Measurements from ENCODE around the gene DNM1L. TPM values are rescaled to one million over a fixed set of nuclear protein-coding genes. Genes with fewer than 3 reads are reported as not detected.

DNM1L gene
- total RNA-seq, 1 experiment from 2014 or later, result 79.4 TPM

- Histone ChIP-seq H3K36me3 (peaks cover 12% of the 10 kb centered on the region), H3K4me3 (peak overlapping the region; percentile 98), H3K27me3 (no peaks in the 10 kb centered on the region), H3K27ac (no peak overlapping the region), H3K9me3 (replicated peaks) (no peaks in the 10 kb centered on the region), H3K4me1 (peaks cover 5% of the 10 kb centered on the region; the same call in 1 of the 2 replicates)
- DNase-seq, result no peak
Observed at GRCh38 chr12:32756476-32757066, 77.5 kb downstream of the DNM1L start.

GRCh38 chr12:32757157-32757556, 78.1 kb downstream of the DNM1L start:
- H3K4me3 ChIP-seq, result no peak overlapping the region
- H3K9me3 ChIP-seq (replicated peaks), result no peaks in the 10 kb centered on the region
- H3K36me3 ChIP-seq, result peaks cover 10% of the 10 kb centered on the region
- no peak for DNase-seq
- no peak overlapping the region for H3K27ac ChIP-seq
- peaks cover 5% of the 10 kb centered on the region; the same call in 1 of the 2 replicates for H3K4me1 ChIP-seq
- no peaks in the 10 kb centered on the region for H3K27me3 ChIP-seq

GRCh38 chr12:32761716-32762115, 82.6 kb downstream of the DNM1L start:
- H3K36me3 ChIP-seq, result no peaks in the 10 kb centered on the region
- H3K27ac ChIP-seq, result no peak overlapping the region
- H3K27me3 ChIP-seq, result no peaks in the 10 kb centered on the region
- H3K4me1 ChIP-seq, result no peaks in the 10 kb centered on the region
- no peak overlapping the region for H3K4me3 ChIP-seq
- no peak for DNase-seq
- no peaks in the 10 kb centered on the region for H3K9me3 ChIP-seq (replicated peaks)

GRCh38 chr12:32765906-32766305, 86.8 kb downstream of the DNM1L start:
- Histone ChIP-seq H3K27ac (no peak overlapping the region), H3K36me3 (no peaks in the 10 kb centered on the region), H3K27me3 (no peaks in the 10 kb centered on the region), H3K4me1 (no peaks in the 10 kb centered on the region), H3K9me3 (replicated peaks) (no peaks in the 10 kb centered on the region), H3K4me3 (no peak overlapping the region)
- peak in 1 of 2 experiments; percentile 29 for DNase-seq

GRCh38 chr12:32768518-32768917, 89.4 kb downstream of the DNM1L start:
- H3K27me3 ChIP-seq, result peaks cover 3% of the 10 kb centered on the region; the same call in 1 of the 2 replicates
- no peaks in the 10 kb centered on the region for H3K36me3 ChIP-seq
- DNase-seq, result no peak
- H3K27ac ChIP-seq, result no peak overlapping the region
- no peaks in the 10 kb centered on the region for H3K4me1 ChIP-seq
- H3K4me3 ChIP-seq, result no peak overlapping the region
- no peaks in the 10 kb centered on the region for H3K9me3 ChIP-seq (replicated peaks)

- Histone ChIP-seq H3K27ac (no peak overlapping the region), H3K4me1 (no peaks in the 10 kb centered on the region), H3K27me3 (peaks cover 3% of the 10 kb centered on the region; the same call in 1 of the 2 replicates), H3K9me3 (replicated peaks) (no peaks in the 10 kb centered on the region), H3K36me3 (no peaks in the 10 kb centered on the region), H3K4me3 (no peak overlapping the region)
- no peak for DNase-seq
Observed at GRCh38 chr12:32770141-32770540, 91.0 kb downstream of the DNM1L start.

- Histone ChIP-seq H3K4me3 (no peak overlapping the region), H3K36me3 (no peaks in the 10 kb centered on the region)
Observed at GRCh38 chr12:32773691-32774090, 94.6 kb downstream of the DNM1L start.

GRCh38 chr12:32776258-32776657, 97.2 kb downstream of the DNM1L start:
- H3K4me1 ChIP-seq, result no peaks in the 10 kb centered on the region
- H3K27me3 ChIP-seq, result peaks cover 9% of the 10 kb centered on the region
- no peak for DNase-seq
- H3K4me3 ChIP-seq, result no peak overlapping the region
- H3K27ac ChIP-seq, result no peak overlapping the region
- no peaks in the 10 kb centered on the region for H3K9me3 ChIP-seq (replicated peaks)
- H3K36me3 ChIP-seq, result no peaks in the 10 kb centered on the region

More at GRCh38 chr12:32773691-32774090, 94.6 kb downstream of the DNM1L start:
- no peaks in the 10 kb centered on the region for H3K4me1 ChIP-seq
- no peak for DNase-seq
- no peaks in the 10 kb centered on the region for H3K9me3 ChIP-seq (replicated peaks)
- no peak overlapping the region for H3K27ac ChIP-seq
- H3K27me3 ChIP-seq, result peaks cover 6% of the 10 kb centered on the region

- H3K27me3 ChIP-seq, result peaks cover 10% of the 10 kb centered on the region
- no peaks in the 10 kb centered on the region for H3K4me1 ChIP-seq
- DNase-seq, result no peak
- no peaks in the 10 kb centered on the region for H3K9me3 ChIP-seq (replicated peaks)
- no peak overlapping the region for H3K4me3 ChIP-seq
- no peak overlapping the region for H3K27ac ChIP-seq
- H3K36me3 ChIP-seq, result no peaks in the 10 kb centered on the region
Observed at GRCh38 chr12:32777159-32777558, 98.1 kb downstream of the DNM1L start.

GRCh38 chr12:32777691-32778175, 98.6 kb downstream of the DNM1L start:
- DNase-seq, result no peak
- Histone ChIP-seq H3K27me3 (peaks cover 10% of the 10 kb centered on the region; the same call in 1 of the 2 replicates), H3K4me1 (no peaks in the 10 kb centered on the region), H3K9me3 (replicated peaks) (no peaks in the 10 kb centered on the region), H3K36me3 (no peaks in the 10 kb centered on the region), H3K27ac (no peak overlapping the region), H3K4me3 (no peak overlapping the region)

- no peak overlapping the region for H3K4me3 ChIP-seq
- DNase-seq, result no peak
- no peaks in the 10 kb centered on the region for H3K4me1 ChIP-seq
- no peak overlapping the region for H3K27ac ChIP-seq
- H3K9me3 ChIP-seq (replicated peaks), result no peaks in the 10 kb centered on the region
- no peaks in the 10 kb centered on the region for H3K36me3 ChIP-seq
- H3K27me3 ChIP-seq, result peaks cover 7% of the 10 kb centered on the region; the same call in 1 of the 2 replicates
Observed at GRCh38 chr12:32780071-32780470, 101.0 kb downstream of the DNM1L start.

GRCh38 chr12:32783029-32783428, 103.9 kb downstream of the DNM1L start:
- no peaks in the 10 kb centered on the region for H3K36me3 ChIP-seq

GRCh38 chr12:32785557-32785956, 106.5 kb downstream of the DNM1L start:
- no peak for DNase-seq
- Histone ChIP-seq H3K4me1 (peaks cover 3% of the 10 kb centered on the region; the same call in 1 of the 2 replicates), H3K27ac (no peak overlapping the region), H3K9me3 (replicated peaks) (no peaks in the 10 kb centered on the region), H3K27me3 (peaks cover 3% of the 10 kb centered on the region; the same call in 1 of the 2 replicates), H3K4me3 (no peak overlapping the region), H3K36me3 (no peaks in the 10 kb centered on the region)

More at GRCh38 chr12:32783029-32783428, 103.9 kb downstream of the DNM1L start:
- Histone ChIP-seq H3K9me3 (replicated peaks) (no peaks in the 10 kb centered on the region), H3K27ac (no peak overlapping the region), H3K27me3 (peaks cover 3% of the 10 kb centered on the region; the same call in 1 of the 2 replicates), H3K4me3 (no peak overlapping the region), H3K4me1 (no peaks in the 10 kb centered on the region)
- no peak for DNase-seq

- Histone ChIP-seq H3K4me3 (no peak overlapping the region), H3K4me1 (peaks cover 3% of the 10 kb centered on the region; the same call in 1 of the 2 replicates), H3K27ac (no peak overlapping the region), H3K9me3 (replicated peaks) (no peaks in the 10 kb centered on the region), H3K27me3 (no peaks in the 10 kb centered on the region), H3K36me3 (no peaks in the 10 kb centered on the region)
- DNase-seq, result no peak
Observed at GRCh38 chr12:32788405-32788804, 109.3 kb downstream of the DNM1L start.

GRCh38 chr12:32789446-32789845, 110.3 kb downstream of the DNM1L start:
- no peak overlapping the region for H3K27ac ChIP-seq
- no peaks in the 10 kb centered on the region for H3K27me3 ChIP-seq
- H3K9me3 ChIP-seq (replicated peaks), result no peaks in the 10 kb centered on the region
- H3K4me1 ChIP-seq, result peaks cover 3% of the 10 kb centered on the region; the same call in 1 of the 2 replicates
- DNase-seq, result no peak
- no peaks in the 10 kb centered on the region for H3K36me3 ChIP-seq
- H3K4me3 ChIP-seq, result no peak overlapping the region

GRCh38 chr12:32789916-32790315, 110.8 kb downstream of the DNM1L start:
- no peaks in the 10 kb centered on the region for H3K27me3 ChIP-seq

More at GRCh38 chr12:32789916-32790315, 110.8 kb downstream of the DNM1L start:
- Histone ChIP-seq H3K9me3 (replicated peaks) (no peaks in the 10 kb centered on the region), H3K4me3 (no peak overlapping the region), H3K4me1 (peaks cover 3% of the 10 kb centered on the region; the same call in 1 of the 2 replicates), H3K27ac (no peak overlapping the region), H3K36me3 (no peaks in the 10 kb centered on the region)
- no peak for DNase-seq

All from SJCRH30 (cell line).